Activated naive CD8-positive, alpha-beta T cell treated with anti-CD3 and anti-CD28 coated beads, Interleukin-2, amount 50 U/mL, for 24 hours (primary cell): Measurements from ENCODE around the gene VPS41.

ENCODE experiments used
- ATAC-seq: fragments of 150-1000 bp; cut with Tn5 transposase; one replicate; pipeline ENCODE4 v1.10.0; 2021
- DNase-seq: peaks from one replicate; pipeline ENCODE4 v3.0.0; 2021
- H3K27ac Mint-ChIP-seq: one replicate; pipeline ENCODE4 v1.8.0; 2021; ENCODE audit warnings: mild to moderate bottlenecking, mixed read lengths
- H3K27me3 Mint-ChIP-seq: one replicate; pipeline ENCODE4 v1.8.0; 2021; ENCODE audit warnings: mixed read lengths
- H3K36me3 Mint-ChIP-seq: one replicate; pipeline ENCODE4 v1.8.0; 2021; ENCODE audit warnings: low read depth, mixed read lengths
- H3K4me1 Mint-ChIP-seq: one replicate; pipeline ENCODE4 v1.8.0; 2021; ENCODE audit warnings: mixed read lengths
- H3K4me3 Mint-ChIP-seq: one replicate; pipeline ENCODE4 v1.8.0; 2021; ENCODE audit warnings: mild to moderate bottlenecking, moderate library complexity, mixed read lengths
- H3K9me3 Mint-ChIP-seq: one replicate; pipeline ENCODE4 v1.8.0; 2021; ENCODE audit warnings: mixed read lengths

The VPS41 gene

GRCh38 chr7:38828026-38828425, 81.0 kb downstream of the VPS41 start:
- Mint-ChIP-seq H3K4me3 (no peak overlapping the region), H3K27me3 (no peaks in the 10 kb centered on the region), H3K27ac (no peak overlapping the region), H3K9me3 (no peaks in the 10 kb centered on the region), H3K36me3 (peaks cover 14% of the 10 kb centered on the region), H3K4me1 (peaks cover 5% of the 10 kb centered on the region)
- ATAC-seq = no peak
- no peak for DNase-seq

GRCh38 chr7:38825721-38826440, 83.1 kb downstream of the VPS41 start:
- Mint-ChIP-seq H3K4me3 (no peak overlapping the region), H3K9me3 (no peaks in the 10 kb centered on the region), H3K27ac (no peak overlapping the region), H3K36me3 (peaks cover 20% of the 10 kb centered on the region), H3K4me1 (peaks cover 7% of the 10 kb centered on the region), H3K27me3 (no peaks in the 10 kb centered on the region)
- DNase-seq (no peak), ATAC-seq (no peak)

GRCh38 chr7:38824948-38825347, 84.0 kb downstream of the VPS41 start:
- peaks cover 18% of the 10 kb centered on the region for H3K36me3 Mint-ChIP-seq
- H3K4me1 Mint-ChIP-seq = peaks cover 1% of the 10 kb centered on the region

GRCh38 chr7:38822549-38822948, 86.4 kb downstream of the VPS41 start:
- Mint-ChIP-seq H3K9me3 (no peaks in the 10 kb centered on the region), H3K36me3 (peaks cover 21% of the 10 kb centered on the region), H3K4me3 (no peak overlapping the region), H3K27me3 (no peaks in the 10 kb centered on the region), H3K4me1 (peaks cover 1% of the 10 kb centered on the region), H3K27ac (no peak overlapping the region)
- DNase-seq = no peak
- no peak for ATAC-seq

More at GRCh38 chr7:38824948-38825347, 84.0 kb downstream of the VPS41 start:
- DNase-seq (no peak), ATAC-seq (no peak)
- Mint-ChIP-seq H3K4me3 (no peak overlapping the region), H3K9me3 (no peaks in the 10 kb centered on the region), H3K27me3 (no peaks in the 10 kb centered on the region), H3K27ac (no peak overlapping the region)

- H3K27ac Mint-ChIP-seq = no peak overlapping the region
- ATAC-seq = no peak
- H3K9me3 Mint-ChIP-seq = no peaks in the 10 kb centered on the region
- no peak overlapping the region for H3K4me3 Mint-ChIP-seq
- H3K27me3 Mint-ChIP-seq = no peaks in the 10 kb centered on the region
- no peak for DNase-seq
- H3K4me1 Mint-ChIP-seq = peaks cover 1% of the 10 kb centered on the region
- peaks cover 31% of the 10 kb centered on the region for H3K36me3 Mint-ChIP-seq
Measured at GRCh38 chr7:38820571-38820970, 88.4 kb downstream of the VPS41 start.

- peaks cover 1% of the 10 kb centered on the region for H3K4me1 Mint-ChIP-seq
- H3K27me3 Mint-ChIP-seq = no peaks in the 10 kb centered on the region
- DNase-seq = no peak
- no peak overlapping the region for H3K27ac Mint-ChIP-seq
- ATAC-seq = no peak
- no peaks in the 10 kb centered on the region for H3K9me3 Mint-ChIP-seq
- H3K4me3 Mint-ChIP-seq = no peak overlapping the region
- H3K36me3 Mint-ChIP-seq = peaks cover 29% of the 10 kb centered on the region
Measured at GRCh38 chr7:38819463-38819862, 89.5 kb downstream of the VPS41 start.

GRCh38 chr7:38817526-38817925, 91.5 kb downstream of the VPS41 start:
- ATAC-seq = no peak
- no peak overlapping the region for H3K4me3 Mint-ChIP-seq
- DNase-seq = no peak
- H3K36me3 Mint-ChIP-seq = peaks cover 27% of the 10 kb centered on the region
- no peaks in the 10 kb centered on the region for H3K27me3 Mint-ChIP-seq
- peaks cover 6% of the 10 kb centered on the region for H3K4me1 Mint-ChIP-seq
- no peak overlapping the region for H3K27ac Mint-ChIP-seq
- H3K9me3 Mint-ChIP-seq = no peaks in the 10 kb centered on the region

- DNase-seq = no peak
- H3K4me1 Mint-ChIP-seq = peaks cover 8% of the 10 kb centered on the region
- no peaks in the 10 kb centered on the region for H3K27me3 Mint-ChIP-seq
- H3K9me3 Mint-ChIP-seq = no peaks in the 10 kb centered on the region
- ATAC-seq = no peak
- H3K4me3 Mint-ChIP-seq = no peak overlapping the region
- H3K27ac Mint-ChIP-seq = no peak overlapping the region
- H3K36me3 Mint-ChIP-seq = peaks cover 28% of the 10 kb centered on the region
Measured at GRCh38 chr7:38813768-38814167, 95.2 kb downstream of the VPS41 start.

GRCh38 chr7:38806912-38807311, 102.1 kb downstream of the VPS41 start:
- H3K36me3 Mint-ChIP-seq = peaks cover 2% of the 10 kb centered on the region
- no peaks in the 10 kb centered on the region for H3K27me3 Mint-ChIP-seq
- no peaks in the 10 kb centered on the region for H3K9me3 Mint-ChIP-seq
- no peak overlapping the region for H3K27ac Mint-ChIP-seq
- no peak overlapping the region for H3K4me3 Mint-ChIP-seq
- no peaks in the 10 kb centered on the region for H3K4me1 Mint-ChIP-seq
- no peak for DNase-seq
- ATAC-seq = no peak

GRCh38 chr7:38801786-38802185, 107.2 kb downstream of the VPS41 start:
- no peaks in the 10 kb centered on the region for H3K27me3 Mint-ChIP-seq
- no peaks in the 10 kb centered on the region for H3K9me3 Mint-ChIP-seq
- DNase-seq (no peak), ATAC-seq (no peak)
- no peak overlapping the region for H3K27ac Mint-ChIP-seq
- H3K36me3 Mint-ChIP-seq = peaks cover 3% of the 10 kb centered on the region
- H3K4me1 Mint-ChIP-seq = no peaks in the 10 kb centered on the region
- no peak overlapping the region for H3K4me3 Mint-ChIP-seq

- Mint-ChIP-seq H3K9me3 (no peaks in the 10 kb centered on the region), H3K27ac (no peak overlapping the region), H3K27me3 (no peaks in the 10 kb centered on the region), H3K4me3 (no peak overlapping the region), H3K4me1 (no peaks in the 10 kb centered on the region), H3K36me3 (peaks cover 3% of the 10 kb centered on the region)
- DNase-seq (no peak), ATAC-seq (no peak)
Measured at GRCh38 chr7:38798552-38799267, 110.3 kb downstream of the VPS41 start.

- H3K36me3 Mint-ChIP-seq = peaks cover 8% of the 10 kb centered on the region
- no peak overlapping the region for H3K27ac Mint-ChIP-seq
- peak; percentile 43 for DNase-seq
- H3K4me3 Mint-ChIP-seq = no peak overlapping the region
- H3K9me3 Mint-ChIP-seq = no peaks in the 10 kb centered on the region
- no peak for ATAC-seq
- H3K4me1 Mint-ChIP-seq = no peaks in the 10 kb centered on the region
- no peaks in the 10 kb centered on the region for H3K27me3 Mint-ChIP-seq
Measured at GRCh38 chr7:38796626-38797501, 112.1 kb downstream of the VPS41 start.

- Mint-ChIP-seq H3K27ac (no peak overlapping the region), H3K9me3 (no peaks in the 10 kb centered on the region), H3K4me3 (no peak overlapping the region), H3K27me3 (no peaks in the 10 kb centered on the region), H3K4me1 (no peaks in the 10 kb centered on the region), H3K36me3 (peaks cover 12% of the 10 kb centered on the region)
- no peak for ATAC-seq
- DNase-seq = no peak
Measured at GRCh38 chr7:38795593-38795992, 113.4 kb downstream of the VPS41 start.

- Mint-ChIP-seq H3K27ac (no peak overlapping the region), H3K4me1 (no peaks in the 10 kb centered on the region), H3K36me3 (peaks cover 10% of the 10 kb centered on the region), H3K9me3 (no peaks in the 10 kb centered on the region), H3K4me3 (no peak overlapping the region), H3K27me3 (no peaks in the 10 kb centered on the region)
- DNase-seq (no peak), ATAC-seq (no peak)
Measured at GRCh38 chr7:38781991-38782390, 127.0 kb downstream of the VPS41 start.

GRCh38 chr7:38777609-38778008, 131.4 kb downstream of the VPS41 start:
- no peak for ATAC-seq
- Mint-ChIP-seq H3K4me1 (no peaks in the 10 kb centered on the region), H3K9me3 (no peaks in the 10 kb centered on the region), H3K4me3 (no peak overlapping the region), H3K36me3 (peaks cover 15% of the 10 kb centered on the region), H3K27ac (no peak overlapping the region), H3K27me3 (no peaks in the 10 kb centered on the region)
- DNase-seq = no peak
